Mucosa of descending colon (tissue), 3 donors: ENCODE data around the gene PDGFA. TPM values are rescaled to one million over a fixed set of nuclear protein-coding genes. Genes with fewer than 3 reads are reported as not detected.
A peak's percentile ranks its signal among the peaks of the same experiment; 100 is the strongest.

Experiments
- ATAC-seq: fragments of 200-7000 bp; cut with Tn5 transposase; one replicate; pipeline ENCODE4 v1.9.1; 2020; ENCODE audit warnings: mild to moderate bottlenecking, moderate library complexity
- DNase-seq, 3 donors: peaks; one replicate each; pipeline ENCODE4 v3.0.0-alpha.2; 2020
- H3K36me3 ChIP-seq: fragments of 200-600 bp; one replicate; pipeline ENCODE4 v1.8.0; 2021; ENCODE audit warnings: low read depth, mild to moderate bottlenecking
- H3K4me1 ChIP-seq: fragments of 200-600 bp; one replicate; pipeline ENCODE4 v1.8.0; 2021; ENCODE audit warnings: low read depth, mild to moderate bottlenecking
- H3K4me3 ChIP-seq: fragments of 200-600 bp; one replicate; pipeline ENCODE4 v1.8.0; 2021; ENCODE audit warnings: mild to moderate bottlenecking
- H3K9me3 ChIP-seq: fragments of 200-600 bp; one replicate; pipeline ENCODE4 v1.8.0; 2021; ENCODE audit warnings: mild to moderate bottlenecking
- intact Hi-C, 2 donors: fragments of 100-400 bp; cut with DNase I in 1 of 2; cut with micrococcal nuclease in 1 of 2; formaldehyde crosslinking; loops; one replicate each; pipeline versions ENCODE4 v1.11.0 to v1.11.1; 2022; cut with DNase I, micrococcal nuclease
- total RNA-seq, 3 donors: library from RNA; stranded (reverse); fragmentation: NEBNext Ultra II Directional in 2 of 3; extraction: Animal tissue kit (Norgen Biotek cat#: 25700) in 2 of 3; gene quantifications; one replicate each; pipeline versions ENCODE4 v1.2.1 to v1.2.4, GENCODE V29; 2021 to 2023
- TF ChIP-seq, protein P1 (sequence below): fragments of 200-600 bp; IDR thresholded peaks from one replicate; pipeline ENCODE4 v1.8.0; 2022; ENCODE audit warnings: antibody characterized with exemption, mild to moderate bottlenecking
- donor health status: DM: no; HTN: no; CAD: no; lungs with moderate emphysema.
- donor health status: DM: no; HTN: no; CAD: no.
- donor health status: DM: no; HTN: yes; CAD: no.

Gene PDGFA
- total RNA-seq, 3 donors from 2014 or later, result 52.7 to 63.0 (median 57.5) TPM

- H3K9me3 ChIP-seq, result no peaks in the 10 kb centered on the region
- intact Hi-C loops, result no loop called here
- H3K36me3 ChIP-seq, result no peaks in the 10 kb centered on the region
- peaks cover 4% of the 10 kb centered on the region for H3K4me1 ChIP-seq
- ATAC-seq (no peak), DNase-seq (peak in 1 of 3 donors; percentile 0)
- no peak overlapping the region for H3K4me3 ChIP-seq
- TF ChIP-seq, protein P1, sequence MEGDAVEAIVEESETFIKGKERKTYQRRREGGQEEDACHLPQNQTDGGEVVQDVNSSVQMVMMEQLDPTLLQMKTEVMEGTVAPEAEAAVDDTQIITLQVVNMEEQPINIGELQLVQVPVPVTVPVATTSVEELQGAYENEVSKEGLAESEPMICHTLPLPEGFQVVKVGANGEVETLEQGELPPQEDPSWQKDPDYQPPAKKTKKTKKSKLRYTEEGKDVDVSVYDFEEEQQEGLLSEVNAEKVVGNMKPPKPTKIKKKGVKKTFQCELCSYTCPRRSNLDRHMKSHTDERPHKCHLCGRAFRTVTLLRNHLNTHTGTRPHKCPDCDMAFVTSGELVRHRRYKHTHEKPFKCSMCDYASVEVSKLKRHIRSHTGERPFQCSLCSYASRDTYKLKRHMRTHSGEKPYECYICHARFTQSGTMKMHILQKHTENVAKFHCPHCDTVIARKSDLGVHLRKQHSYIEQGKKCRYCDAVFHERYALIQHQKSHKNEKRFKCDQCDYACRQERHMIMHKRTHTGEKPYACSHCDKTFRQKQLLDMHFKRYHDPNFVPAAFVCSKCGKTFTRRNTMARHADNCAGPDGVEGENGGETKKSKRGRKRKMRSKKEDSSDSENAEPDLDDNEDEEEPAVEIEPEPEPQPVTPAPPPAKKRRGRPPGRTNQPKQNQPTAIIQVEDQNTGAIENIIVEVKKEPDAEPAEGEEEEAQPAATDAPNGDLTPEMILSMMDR, result no peak
These were observed 29.8 kb downstream of the PDGFA start for GRCh38 chr7:489876-490275.

- Histone ChIP-seq H3K36me3 (no peaks in the 10 kb centered on the region), H3K4me3 (no peak overlapping the region), H3K4me1 (peaks cover 4% of the 10 kb centered on the region), H3K9me3 (no peaks in the 10 kb centered on the region)
- DNase-seq (peak in 2 of 3 donors; percentile 14 to 19), ATAC-seq (no peak)
- intact Hi-C loops, result no loop called here
- TF ChIP-seq, protein P1, result no peak
These were observed 33.4 kb downstream of the PDGFA start for GRCh38 chr7:486216-486743.

DNA sequence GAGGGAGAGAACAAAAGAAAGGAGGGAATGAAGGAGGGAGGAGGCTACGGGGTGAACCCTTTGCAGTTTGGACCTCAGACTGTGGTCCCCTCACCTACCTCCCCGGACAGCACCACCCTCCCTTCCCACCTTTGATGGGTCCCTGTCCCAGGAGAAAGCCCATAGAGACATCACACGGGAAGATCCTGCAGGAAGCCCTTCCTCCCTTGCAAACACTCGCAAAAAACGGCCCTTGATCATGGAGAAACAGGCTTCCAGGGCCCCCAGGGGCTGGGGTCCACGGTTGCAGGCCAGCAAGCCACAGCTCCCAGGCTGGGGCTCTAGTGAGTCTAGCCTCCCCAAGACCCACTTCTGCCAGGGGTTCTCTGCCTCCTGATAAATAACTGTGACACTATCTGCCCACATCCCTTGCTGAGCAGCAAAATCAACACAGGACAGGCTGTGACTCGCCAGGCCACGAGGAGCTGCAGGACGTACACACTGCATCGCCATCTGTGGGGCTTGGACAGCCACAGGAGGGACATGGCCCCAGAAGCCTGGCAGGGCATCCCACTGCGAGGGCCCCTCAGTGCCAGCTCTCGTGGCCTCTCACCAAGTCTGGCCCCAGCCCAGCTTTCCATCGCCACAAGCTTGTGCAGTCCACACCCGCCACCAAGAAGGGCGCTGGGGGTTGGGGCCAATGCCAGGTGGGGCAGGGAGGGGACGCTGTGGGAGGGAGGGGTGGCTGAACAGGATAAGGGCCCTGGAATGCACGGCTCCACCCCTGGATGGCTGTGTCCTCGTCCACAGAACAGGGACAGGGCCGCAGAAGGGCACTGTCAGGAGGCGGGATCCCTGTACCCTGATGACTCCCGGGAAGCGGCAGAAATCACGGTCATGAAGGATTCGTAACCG, 34.2 kb downstream of the PDGFA start:
- ATAC-seq (peak; percentile 78), DNase-seq (peak; percentile 44 to 72 (median 61))
- Histone ChIP-seq H3K4me3 (no peak overlapping the region), H3K36me3 (no peaks in the 10 kb centered on the region), H3K9me3 (no peaks in the 10 kb centered on the region), H3K4me1 (peaks cover 4% of the 10 kb centered on the region)
- intact Hi-C loops, result no loop called here
- TF ChIP-seq, protein P1, result no peak

- ATAC-seq (no peak), DNase-seq (peak in 2 of 3 donors; percentile 14 to 23)
- TF ChIP-seq, protein P1, result no peak
- Histone ChIP-seq H3K9me3 (no peaks in the 10 kb centered on the region), H3K4me3 (no peak overlapping the region), H3K4me1 (peaks cover 4% of the 10 kb centered on the region), H3K36me3 (no peaks in the 10 kb centered on the region)
- intact Hi-C loops, result no loop called here
These were observed 35.1 kb downstream of the PDGFA start for GRCh38 chr7:484356-485101.

GRCh38 chr7:483656-484355, 35.8 kb downstream of the PDGFA start:
- intact Hi-C loops, result no loop called here
- H3K9me3 ChIP-seq, result no peaks in the 10 kb centered on the region
- no peaks in the 10 kb centered on the region for H3K36me3 ChIP-seq
- H3K4me3 ChIP-seq, result no peak overlapping the region
- DNase-seq (peak in 1 of 3 donors; percentile 9), ATAC-seq (no peak)
- peaks cover 4% of the 10 kb centered on the region for H3K4me1 ChIP-seq
- TF ChIP-seq, protein P1, result no peak
